Effector memory CD4-positive, alpha-beta T cell (primary cell): ENCODE data around the gene RSBN1L.
A peak's percentile ranks its signal among the peaks of the same experiment; 100 is the strongest.

Source experiments
- DNase-seq, 3 donors: peaks; one replicate each; pipeline ENCODE4 v3.0.0-alpha.2; 2020
- H3K27ac ChIP-seq: 2 replicates; pipeline ENCODE4 v1.7.0; 2013; ENCODE audit warnings: mild to moderate bottlenecking, low read length, moderate library complexity; ENCODE audit not compliant: insufficient read depth, poor library complexity, severe bottlenecking
- H3K27me3 ChIP-seq: replicated peaks from 2 replicates; pipeline ENCODE4 v1.7.0; 2013; ENCODE audit warnings: mild to moderate bottlenecking, low read length; ENCODE audit not compliant: insufficient read depth, control insufficient read depth, poor library complexity, severe bottlenecking
- H3K36me3 ChIP-seq: 2 replicates; pipeline ENCODE4 v1.7.0; 2013; ENCODE audit warnings: mild to moderate bottlenecking, low read length, moderate library complexity; ENCODE audit not compliant: control insufficient read depth, insufficient read depth
- H3K4me1 ChIP-seq: 2 replicates; pipeline ENCODE4 v1.7.0; 2013; ENCODE audit warnings: low read length, mild to moderate bottlenecking; ENCODE audit not compliant: control insufficient read depth, insufficient read depth, poor library complexity, severe bottlenecking
- H3K4me3 ChIP-seq: 2 replicates; pipeline ENCODE4 v1.7.0; 2013; ENCODE audit warnings: low read length, low read depth, mild to moderate bottlenecking; ENCODE audit not compliant: insufficient read depth, poor library complexity, severe bottlenecking
- H3K9me3 ChIP-seq: 2 replicates; pipeline ENCODE4 v1.7.0; 2013; ENCODE audit warnings: mild to moderate bottlenecking, low read length, moderate library complexity; ENCODE audit not compliant: control insufficient read depth

Gene RSBN1L

GRCh38 chr7:77685233-77685632 lies 11.0 kb upstream of the RSBN1L start:
- DNase-seq: no peak
- Histone ChIP-seq H3K27ac (no peak overlapping the region), H3K4me3 (no peak overlapping the region), H3K9me3 (no peaks in the 10 kb centered on the region), H3K4me1 (peaks cover 14% of the 10 kb centered on the region), H3K36me3 (no peaks in the 10 kb centered on the region), H3K27me3 (no peaks in the 10 kb centered on the region)

DNA sequence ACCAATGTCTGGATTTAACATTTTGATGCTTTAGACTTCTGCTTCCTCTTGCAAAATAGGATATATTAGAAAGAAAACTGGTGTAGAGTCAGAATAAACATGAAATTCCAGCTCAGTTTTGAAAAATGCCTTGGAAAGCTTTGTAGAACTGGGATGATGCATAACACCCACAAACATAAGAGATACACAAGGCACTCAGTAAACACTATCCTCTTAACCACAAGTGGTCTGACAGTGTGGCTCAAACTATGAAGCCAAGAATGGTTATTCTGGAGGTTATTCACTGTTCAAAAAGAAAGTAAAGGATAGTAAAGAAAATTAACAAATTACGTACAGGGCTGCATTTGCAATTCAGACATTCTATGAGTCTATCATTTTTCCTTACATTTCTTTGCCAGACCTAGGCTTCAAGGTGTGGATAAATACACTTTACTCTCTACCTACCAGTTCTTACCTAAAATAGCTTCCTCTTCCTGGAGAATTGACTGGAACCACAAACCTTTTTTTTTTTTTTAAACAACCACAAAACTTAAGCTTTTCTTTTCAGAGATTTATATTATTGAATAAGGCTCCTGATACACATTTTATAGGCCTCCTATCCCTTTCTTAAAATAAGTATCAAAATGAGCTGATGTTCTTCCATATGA lies 9.0 kb upstream of the RSBN1L start:
- no peaks in the 10 kb centered on the region for H3K27me3 ChIP-seq
- no peak overlapping the region for H3K4me3 ChIP-seq
- H3K27ac ChIP-seq: no peak overlapping the region
- peaks cover 14% of the 10 kb centered on the region for H3K4me1 ChIP-seq
- H3K36me3 ChIP-seq: no peaks in the 10 kb centered on the region
- DNase-seq: no peak
- no peaks in the 10 kb centered on the region for H3K9me3 ChIP-seq

DNA sequence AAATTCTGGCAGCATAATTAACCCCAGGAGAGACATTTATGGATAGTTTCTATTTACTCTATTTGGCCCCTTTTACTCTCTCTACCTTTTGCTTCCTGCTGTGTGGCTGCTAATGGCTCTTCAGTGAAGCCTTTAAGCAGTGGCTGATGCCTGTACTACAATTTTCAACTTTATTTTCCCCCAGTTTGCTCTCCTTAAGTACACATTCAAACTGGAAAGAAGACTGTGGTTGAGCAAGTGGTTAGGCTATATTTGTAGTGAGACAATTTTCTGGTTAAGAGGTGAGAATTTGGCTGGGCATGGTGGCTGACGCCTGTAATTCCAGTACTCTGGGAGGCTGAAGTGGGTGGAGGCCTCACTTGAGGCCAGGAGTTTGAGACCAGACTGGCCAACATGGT lies 8.5 kb upstream of the RSBN1L start:
- Histone ChIP-seq H3K36me3 (no peaks in the 10 kb centered on the region), H3K9me3 (no peaks in the 10 kb centered on the region), H3K27ac (no peak overlapping the region), H3K27me3 (no peaks in the 10 kb centered on the region), H3K4me3 (no peak overlapping the region), H3K4me1 (peaks cover 14% of the 10 kb centered on the region)
- no peak for DNase-seq

GRCh38 chr7:77690289-77690688 lies 6.0 kb upstream of the RSBN1L start:
- no peak for DNase-seq
- Histone ChIP-seq H3K4me1 (peaks cover 15% of the 10 kb centered on the region), H3K9me3 (no peaks in the 10 kb centered on the region), H3K36me3 (no peaks in the 10 kb centered on the region), H3K27ac (no peak overlapping the region), H3K27me3 (no peaks in the 10 kb centered on the region), H3K4me3 (no peak overlapping the region)

- no peak overlapping the region for H3K27ac ChIP-seq
- H3K27me3 ChIP-seq: no peaks in the 10 kb centered on the region
- H3K9me3 ChIP-seq: no peaks in the 10 kb centered on the region
- H3K4me3 ChIP-seq: no peak overlapping the region
- H3K36me3 ChIP-seq: peaks cover 6% of the 10 kb centered on the region
- DNase-seq: no peak
- peaks cover 12% of the 10 kb centered on the region for H3K4me1 ChIP-seq
Observed at GRCh38 chr7:77691892-77692491, 4.3 kb upstream of the RSBN1L start.

DNA sequence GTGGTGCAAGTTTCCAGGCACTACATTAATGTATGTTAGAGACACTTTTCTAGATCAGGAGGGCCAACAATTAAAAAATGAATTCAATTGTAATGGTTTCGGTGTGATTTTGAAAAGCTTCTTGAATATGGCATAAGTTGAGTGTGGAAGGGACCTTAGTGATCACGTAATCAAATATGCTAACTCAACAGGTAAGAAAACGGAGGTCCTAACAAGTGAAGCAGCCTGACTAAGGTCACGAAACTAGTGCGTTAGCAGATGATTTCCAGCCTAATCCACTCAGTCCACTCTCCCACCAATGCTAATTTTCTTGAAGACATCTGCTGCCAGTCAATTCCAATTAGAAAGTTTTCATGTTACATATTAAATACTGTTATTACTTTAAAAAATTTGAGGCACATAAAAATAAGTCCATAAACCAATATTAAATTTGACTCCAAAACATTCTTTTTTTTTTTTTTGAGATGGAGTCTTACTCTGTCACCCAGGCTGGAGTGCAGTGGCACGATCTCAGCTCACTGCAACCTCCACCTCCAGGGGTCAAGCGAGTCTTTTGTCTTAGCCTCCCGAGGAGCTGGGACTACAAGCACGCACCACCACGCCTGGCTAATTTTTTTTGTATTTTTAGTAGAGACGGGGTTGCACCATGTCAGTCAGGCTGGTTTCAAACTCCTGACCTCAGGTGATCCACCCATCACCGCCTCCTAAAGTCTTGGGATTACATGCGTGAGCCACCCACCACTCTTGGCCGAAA lies 2.3 kb upstream of the RSBN1L start:
- Histone ChIP-seq H3K27ac (no peak overlapping the region), H3K27me3 (no peaks in the 10 kb centered on the region), H3K4me3 (no peak overlapping the region), H3K9me3 (no peaks in the 10 kb centered on the region), H3K36me3 (peaks cover 6% of the 10 kb centered on the region), H3K4me1 (peaks cover 12% of the 10 kb centered on the region)
- no peak for DNase-seq

DNA sequence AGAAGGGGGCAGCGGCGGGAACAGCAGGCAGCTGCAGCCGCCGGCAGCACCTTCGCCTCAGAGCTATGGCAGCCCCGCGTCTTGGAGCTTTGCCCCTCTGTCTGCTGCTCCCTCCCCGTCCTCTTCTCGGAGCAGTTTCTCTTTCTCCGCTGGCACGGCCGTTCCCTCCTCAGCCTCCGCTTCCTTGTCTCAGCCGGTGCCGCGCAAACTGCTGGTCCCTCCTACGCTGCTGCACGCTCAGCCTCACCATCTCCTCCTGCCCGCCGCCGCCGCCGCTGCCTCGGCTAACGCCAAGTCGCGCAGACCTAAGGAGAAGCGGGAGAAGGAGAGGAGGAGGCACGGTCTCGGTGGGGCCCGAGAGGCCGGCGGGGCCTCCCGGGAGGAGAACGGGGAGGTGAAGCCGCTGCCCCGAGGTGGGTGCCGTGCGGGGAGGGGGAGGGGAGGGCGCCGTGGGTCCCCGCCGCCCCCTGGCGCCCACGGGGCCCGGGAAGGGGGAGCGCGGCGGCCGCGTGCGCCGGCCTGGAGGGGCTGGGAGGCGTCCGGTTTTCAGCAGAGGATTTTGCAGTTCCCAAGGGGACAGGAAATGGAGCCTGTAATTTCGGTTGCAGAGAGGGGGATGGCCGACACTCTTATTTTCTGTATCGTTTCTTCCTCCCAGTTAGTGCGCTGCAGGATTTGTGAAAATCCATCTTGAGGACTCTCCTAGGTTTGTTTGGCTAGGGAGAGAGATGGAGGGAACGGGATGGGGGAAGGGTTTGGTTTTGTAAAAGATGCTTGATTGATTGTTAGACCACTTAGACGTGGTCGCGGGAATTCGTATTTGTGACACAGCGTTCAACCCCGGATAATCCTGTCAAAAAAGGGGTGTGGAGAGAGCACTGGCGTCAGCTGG lies 630 bp downstream of the RSBN1L start:
- Histone ChIP-seq H3K36me3 (peaks cover 6% of the 10 kb centered on the region), H3K27me3 (no peaks in the 10 kb centered on the region), H3K27ac (peak overlapping the region; percentile 93), H3K9me3 (no peaks in the 10 kb centered on the region), H3K4me3 (peak overlapping the region; percentile 93), H3K4me1 (peaks cover 15% of the 10 kb centered on the region)
- DNase-seq: peak; percentile 34 to 39 (median 36)

- Histone ChIP-seq H3K27ac (peak overlapping the region; percentile 93), H3K9me3 (no peaks in the 10 kb centered on the region), H3K4me1 (peaks cover 15% of the 10 kb centered on the region), H3K4me3 (peak overlapping the region; percentile 93), H3K36me3 (peaks cover 6% of the 10 kb centered on the region), H3K27me3 (no peaks in the 10 kb centered on the region)
- peak in 1 of 3 donors; percentile 9 for DNase-seq
Observed at GRCh38 chr7:77697535-77697831, 1.2 kb downstream of the RSBN1L start.

DNA sequence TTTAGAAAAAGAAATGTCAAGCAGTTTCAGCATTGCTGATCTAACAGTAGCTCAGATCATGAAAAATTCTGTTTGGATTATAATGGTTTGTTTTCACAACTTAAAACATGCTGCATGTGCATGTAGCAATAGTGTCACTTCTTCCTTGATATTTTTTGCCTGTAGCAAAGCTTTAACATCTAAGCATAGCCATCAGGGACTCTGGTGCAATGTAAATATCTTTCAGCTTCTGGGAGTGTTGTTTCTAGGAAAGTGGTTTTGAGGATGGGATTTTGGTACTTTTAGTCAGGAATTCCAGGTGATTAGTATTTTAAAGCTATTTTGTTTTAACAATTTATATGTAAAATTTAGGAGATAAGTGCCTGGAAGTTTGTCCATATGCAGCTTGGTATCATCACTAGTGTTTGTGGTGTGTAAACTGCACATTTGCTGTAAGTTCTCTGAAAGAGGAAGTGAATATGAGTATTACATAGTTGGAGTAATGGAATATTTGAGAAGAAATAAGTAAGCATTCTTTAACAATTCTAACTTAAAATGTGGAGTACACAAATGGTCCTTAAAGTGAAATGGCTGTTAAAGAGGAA lies 1.9 kb downstream of the RSBN1L start:
- H3K9me3 ChIP-seq: no peaks in the 10 kb centered on the region
- peaks cover 6% of the 10 kb centered on the region for H3K36me3 ChIP-seq
- H3K27me3 ChIP-seq: no peaks in the 10 kb centered on the region
- H3K4me3 ChIP-seq: peak overlapping the region; percentile 93
- H3K4me1 ChIP-seq: peaks cover 15% of the 10 kb centered on the region
- no peak overlapping the region for H3K27ac ChIP-seq
- DNase-seq: no peak
